GM21576 (cell line): ENCODE measurements around the gene SH2D1A.

Experiments used
- ATAC-seq: cut with Tn5 transposase; IDR thresholded peaks from one replicate; pipeline ENCODE4 v1.9.1; 2021; ENCODE audit warnings: mild to moderate bottlenecking, moderate library complexity; ENCODE audit not compliant: unreplicated experiment

SH2D1A gene

DNA sequence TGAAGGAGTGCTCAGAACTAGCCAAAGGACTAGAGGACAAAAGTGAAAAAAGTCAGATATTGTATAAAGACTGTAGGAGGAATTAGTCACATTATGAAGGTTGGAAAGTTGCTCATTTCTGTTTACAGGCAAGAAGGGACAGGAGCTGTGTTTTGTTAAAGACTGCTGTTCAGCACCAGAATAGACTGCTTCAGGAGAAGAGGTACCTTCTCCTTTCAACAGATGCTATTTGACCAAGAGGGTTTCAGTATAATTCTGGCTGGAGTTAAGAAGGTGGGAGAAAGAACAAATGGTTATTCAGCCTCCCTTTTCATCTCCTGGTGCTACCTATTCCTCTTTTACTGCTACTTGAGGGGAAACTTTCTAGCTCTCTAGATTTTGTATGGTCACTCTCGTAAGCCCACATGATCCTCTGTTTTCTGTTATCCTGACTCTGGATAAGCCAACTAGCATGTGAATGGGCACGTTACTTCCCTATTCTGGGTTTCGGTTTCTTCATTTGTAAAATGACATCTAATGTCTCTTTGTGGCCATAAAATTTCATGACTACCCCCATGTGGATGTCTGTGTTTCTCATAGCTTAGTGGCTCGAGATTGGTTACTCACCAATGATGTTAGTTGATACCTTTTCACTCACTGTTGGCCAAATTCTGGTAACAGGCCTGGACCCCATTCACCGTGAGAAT is 68.9 kb downstream of the SH2D1A start:
- no peak for ATAC-seq

DNA sequence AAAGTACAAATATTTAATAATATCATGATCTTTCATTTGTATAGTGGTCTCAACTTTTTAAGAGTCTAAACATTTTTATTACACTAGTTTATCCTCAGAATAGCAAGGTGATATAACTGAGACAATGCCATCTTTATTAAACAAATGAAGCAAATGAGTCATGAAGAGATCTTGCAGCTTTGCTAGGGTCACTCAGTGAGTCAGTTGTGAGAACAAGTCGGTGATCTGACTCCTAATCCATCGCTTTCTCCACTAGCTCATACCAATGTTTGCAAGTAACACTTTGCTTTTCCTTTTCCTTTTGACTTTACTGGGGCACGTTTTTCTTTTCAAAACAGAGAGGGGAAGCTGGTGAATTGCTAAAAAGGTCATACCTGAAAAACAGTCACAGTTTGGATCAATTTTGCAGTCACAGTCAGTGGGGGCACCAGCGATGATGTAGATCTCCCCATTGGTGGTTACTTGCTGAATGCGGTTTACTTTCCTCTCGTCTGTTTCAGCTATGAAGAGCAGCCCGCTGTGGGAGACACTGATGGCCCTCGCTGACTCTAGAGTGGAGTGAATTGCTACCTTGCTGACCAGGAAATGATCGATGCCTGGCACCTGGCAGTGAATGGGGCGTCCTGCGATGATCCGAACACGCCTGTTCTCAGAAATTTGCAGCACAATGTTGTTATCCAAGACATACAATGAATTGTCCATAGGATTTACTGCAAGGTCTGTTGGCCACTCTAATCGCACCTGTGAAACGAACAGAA is 75.7 kb downstream of the SH2D1A start:
- no peak for ATAC-seq
